GM12878 (cell line): ENCODE measurements around the gene FARS2. TPM values are rescaled to one million over a fixed set of nuclear protein-coding genes. Genes with fewer than 3 reads are reported as not detected.

ENCODE experiments used
- ATAC-seq: fragments of 200-7000 bp; cut with Tn5 transposase; 3 replicates; pipeline ENCODE4 v1.9.1; 2020; ENCODE audit warnings: mild to moderate bottlenecking, moderate library complexity
- BruUV-seq: library from RNA; stranded (reverse); fragments of 400-500 nt; replicated peaks from 2 replicates; lab custom pipeline; 2021; lab: Mats Ljungman, UMichigan
- CTCF ChIA-PET: fragments of 300-600 bp; sonication (Branson Sonifier 250); formaldehyde crosslinking; extraction: SDS; loops from one replicate; lab custom pipeline; 2021; ENCODE audit warnings: inconsistent platforms; lab: Yijun Ruan, JAX
- POLR2A ChIA-PET: fragments of 350-600 bp; formaldehyde crosslinking; extraction: SDS; loops from one replicate; lab custom pipeline; 2021; ENCODE audit warnings: inconsistent platforms; lab: Charles Lee
- RAD21 ChIA-PET: fragments of 300-600 bp; sonication (Branson Sonifier 250); formaldehyde crosslinking; loops from one replicate; lab custom pipeline; 2023; ENCODE audit warnings: antibody characterized with exemption; ENCODE audit not compliant: unreplicated experiment; lab: Charles Lee
- SMC1A ChIA-PET: fragments of 300-600 bp; sonication (Branson Sonifier 250); formaldehyde crosslinking; loops from one replicate; lab custom pipeline; 2023; ENCODE audit not compliant: unreplicated experiment, uncharacterized antibody; lab: Charles Lee
- DNase-seq: peaks from one replicate; pipeline ENCODE4 v3.0.0-alpha.2; 2011; ENCODE audit warnings: low read depth, low spot score
- FAIRE-seq: peaks from 3 replicates; lab custom pipeline; 2011; peaks lifted over from hg19 to GRCh38; lab: Jason Lieb, UNC
- H2AFZ ChIP-seq: 2 replicates; pipeline ENCODE4 v1.6.0; 2011; ENCODE audit warnings: low read depth, low read length, control low read depth; ENCODE audit not compliant: control insufficient read depth
- H3K27ac ChIP-seq: 2 replicates; pipeline ENCODE4 v1.5.1; 2011; ENCODE audit warnings: control low read depth; ENCODE audit not compliant: control insufficient read depth, insufficient read depth
- H3K27me3 ChIP-seq, 2 experiments: replicated peaks in 1 of 2; 2 replicates each; pipeline versions ENCODE4 v1.6.0 to v1.6.1; 2011; ENCODE audit warnings: low read length in 1 of 2; ENCODE audit not compliant: control insufficient read depth in 2 of 2, insufficient read depth in 2 of 2
- H3K36me3 ChIP-seq, 2 experiments: 2 replicates each; pipeline ENCODE4 v1.5.1; 2011; ENCODE audit warnings: low read length in 1 of 2; ENCODE audit not compliant: control insufficient read depth in 2 of 2, insufficient read depth in 2 of 2
- H3K4me1 ChIP-seq: 2 replicates; pipeline ENCODE4 v1.6.1; 2011; ENCODE audit warnings: mild to moderate bottlenecking, low read length, moderate library complexity, mixed read lengths; ENCODE audit not compliant: control insufficient read depth, insufficient read depth
- H3K4me2 ChIP-seq: 2 replicates; pipeline ENCODE4 v1.6.0; 2011; ENCODE audit warnings: control low read depth; ENCODE audit not compliant: control insufficient read depth, insufficient read depth
- H3K4me3 ChIP-seq: fragments of 200-600 bp; sonication (generic); 2 replicates; pipeline ENCODE4 v1.5.1; 2016
- H3K79me2 ChIP-seq: 2 replicates; pipeline ENCODE4 v1.6.0; 2011; ENCODE audit warnings: low read length; ENCODE audit not compliant: control insufficient read depth, insufficient read depth
- H3K9ac ChIP-seq: 2 replicates; pipeline ENCODE4 v1.8.0; 2011; ENCODE audit warnings: low read length, control low read depth, mixed read lengths; ENCODE audit not compliant: control insufficient read depth, insufficient read depth
- H3K9me3 ChIP-seq: replicated peaks from 3 replicates; pipeline ENCODE4 v1.5.1; 2011; ENCODE audit warnings: mild to moderate bottlenecking, low read length; ENCODE audit not compliant: control insufficient read depth, insufficient read depth
- H4K20me1 ChIP-seq: 2 replicates; pipeline ENCODE4 v1.6.0; 2011; ENCODE audit not compliant: control insufficient read depth, insufficient read depth
- ASH2L ChIP-seq: fragments of 300-600, 200-600 bp; sonication (generic); IDR thresholded peaks from 2 replicates; pipeline ENCODE4 v1.6.1; 2017; ENCODE audit warnings: low read depth, mild to moderate bottlenecking, borderline replicate concordance
- BACH1 ChIP-seq: fragments of 450-650 bp; IDR thresholded peaks from 2 replicates; pipeline ENCODE4 v1.6.1; 2017; ENCODE audit warnings: mild to moderate bottlenecking, borderline replicate concordance
- BCLAF1 ChIP-seq: fragments of 450-650 bp; IDR thresholded peaks from 2 replicates; pipeline ENCODE4 v1.6.1; 2017; ENCODE audit warnings: antibody characterized with exemption, mild to moderate bottlenecking, moderate library complexity
- CBX3 ChIP-seq: fragments of 200-600 bp; sonication (generic); IDR thresholded peaks from 2 replicates; pipeline ENCODE4 v1.6.1; 2016; ENCODE audit warnings: low read depth, borderline replicate concordance
- ELK1 ChIP-seq: IDR thresholded peaks from 2 replicates; pipeline ENCODE4 v1.6.1; 2012; ENCODE audit warnings: low read depth, low read length, improper control_type of control experiment
- HSF1 ChIP-seq: fragments of 150-350 bp; IDR thresholded peaks from 2 replicates; pipeline ENCODE4 v1.6.1; 2014; ENCODE audit warnings: mild to moderate bottlenecking, low read depth, low read length
- MTA3 ChIP-seq: IDR thresholded peaks from 2 replicates; pipeline ENCODE4 v1.6.1; 2012; ENCODE audit warnings: low read length, inconsistent platforms, borderline replicate concordance
- NFXL1 ChIP-seq: fragments of 450-650 bp; IDR thresholded peaks from 2 replicates; pipeline ENCODE4 v1.6.1; 2017; ENCODE audit warnings: antibody characterized with exemption, mild to moderate bottlenecking, borderline replicate concordance
- NKRF ChIP-seq: fragments of 450-650 bp; conservative IDR thresholded peaks from 2 replicates; pipeline ENCODE4 v1.6.1; 2017; ENCODE audit warnings: mild to moderate bottlenecking, moderate library complexity
- POLR2AphosphoS2 ChIP-seq: IDR thresholded peaks from 2 replicates; pipeline ENCODE4 v1.6.1; 2011; ENCODE audit warnings: low read depth, mild to moderate bottlenecking, low read length, improper control_type of control experiment, moderate library complexity
- RAD21 ChIP-seq: IDR thresholded peaks from 2 replicates; pipeline ENCODE4 v1.6.1; 2011; ENCODE audit warnings: mild to moderate bottlenecking, low read depth, low read length, moderate library complexity; ENCODE audit not compliant: insufficient read depth
- SMAD5 ChIP-seq: IDR thresholded peaks from 2 replicates; pipeline ENCODE4 v1.6.1; 2016; ENCODE audit warnings: antibody characterized with exemption, low read depth
- TARDBP ChIP-seq: IDR thresholded peaks from 2 replicates; pipeline ENCODE4 v1.6.1; 2016; ENCODE audit warnings: borderline replicate concordance
- ZNF24 ChIP-seq: fragments of 450-650 bp; IDR thresholded peaks from 2 replicates; pipeline ENCODE4 v1.6.1; 2017; ENCODE audit warnings: antibody characterized with exemption, mild to moderate bottlenecking
- ZNF274 ChIP-seq: IDR thresholded peaks from one replicate; pipeline ENCODE4 v1.8.0; 2011; ENCODE audit not compliant: insufficient read length, insufficient read depth
- ZNF384 ChIP-seq: IDR thresholded peaks from 2 replicates; pipeline ENCODE4 v1.6.1; 2012; ENCODE audit warnings: low read depth, mild to moderate bottlenecking, low read length, improper control_type of control experiment, borderline replicate concordance
- ZZZ3 ChIP-seq: IDR thresholded peaks from 2 replicates; pipeline ENCODE4 v1.6.1; 2011; ENCODE audit warnings: low read depth; ENCODE audit not compliant: control insufficient read depth, insufficient read length
- WGBS: methylation state at CpG from one replicate; pipeline ENCODE4 v1.1.6; 2016; ENCODE audit warnings: low lambda C conversion rate; ENCODE audit not compliant: insufficient replicate concordance, insufficient coverage; ENCODE audit errors: missing lambda C conversion rate; 5-methylcytosine and 5-hydroxymethylcytosine counted together
- in situ Hi-C: fragments of 300-500 bp; cut with MboI; formaldehyde crosslinking; loops from 9 replicates; pipeline ENCODE4 v1.14.3; 2018; ENCODE audit warnings: mixed read lengths
- intact Hi-C: fragments of 100-400 bp; cut with micrococcal nuclease; formaldehyde crosslinking; loops from one replicate; pipeline ENCODE4 v1.14.2; 2022; ENCODE audit not compliant: unreplicated experiment
- polyA plus RNA-seq, 11 experiments: library from polyadenylated mRNA; depleted of rRNA in 4 of 11; unstranded in 6 of 11; stranded (reverse) in 5 of 11; fragments of >200 nt; fragmentation: Nextera tagmentation in 4 of 11; fragmentation: Illumina TruSeq in 1 of 11; extraction: Ambion mirVana in 4 of 11; extraction: Trizol in 1 of 11; gene quantifications; 1 replicate in 1 of 11; 2 replicates in 10 of 11; pipeline versions ENCODE4 v1.2.1 to v1.2.3, GENCODE V29; 2011 to 2016; ENCODE audit warnings: inconsistent platforms in 2 of 11, missing spikeins in 2 of 11, low read depth in 1 of 11
- total RNA-seq, 4 experiments: library from RNA; depleted of rRNA in 3 of 4; stranded (reverse); fragments of >200 nt in 3 of 4; fragmentation: Illumina TruSeq in 1 of 4; extraction: Trizol in 1 of 4; gene quantifications; 2 replicates each; pipeline versions ENCODE4 v1.2.1 to v1.2.3, GENCODE V29; 2013 to 2021

FARS2 gene
- total and polyA plus RNA-seq, 10 of the 15 experiments (the other 5 are each of a cell fraction or from before 2014, with no cell fraction given) = 16.8 to 46.7 (median 25.6) TPM

GRCh38 chr6:5726976-5727718 is 465.8 kb downstream of the FARS2 start:
- no peaks in the 10 kb centered on the region for H3K9me3 ChIP-seq
- in situ Hi-C loops (no loop called here), intact Hi-C loops (no loop called here)
- no peak overlapping the region for H3K27ac ChIP-seq
- peaks cover 20% of the 10 kb centered on the region for H3K4me1 ChIP-seq
- RAD21 ChIA-PET = interaction anchor here (1.9 kb wide), 1 partner anchor 256 kb away, joined by 5 read pairs; no protein-coding TSS in a partner anchor
- SMC1A ChIA-PET = interaction anchor here (1.3 kb wide), 1 partner anchor 220 kb away, joined by 3 read pairs; no protein-coding TSS in a partner anchor
- H3K27me3 ChIP-seq = no peaks in the 10 kb centered on the region
- no peak for ATAC-seq
- 66% methylated on average over 17 of the region's 17 CpGs for WGBS
- H3K36me3 ChIP-seq = no peaks in the 10 kb centered on the region
- no peak overlapping the region for H2AFZ ChIP-seq
- no peak overlapping the region for H3K4me3 ChIP-seq
- CTCF ChIA-PET = interaction anchor here (2.6 kb wide), 1 partner anchor 256 kb away, joined by 10 read pairs; no protein-coding TSS in a partner anchor
- no TSS peak for BruUV-seq
- H3K9ac ChIP-seq = no peak overlapping the region
- no peak overlapping the region for H3K4me2 ChIP-seq
- DNase-seq = no peak
- FAIRE-seq = no peak
- TF ChIP-seq BCLAF1 = no peak
- TF ChIP-seq BACH1 = no peak
- TF ChIP-seq NKRF = no peak
- no peak for TF ChIP-seq ZNF24
- no peak for TF ChIP-seq MTA3
- TF ChIP-seq RAD21 = no peak
- no peak for TF ChIP-seq ZNF274
- no peak for TF ChIP-seq POLR2AphosphoS2
- TF ChIP-seq NFXL1 = no peak
- TF ChIP-seq HSF1 = no peak
- TF ChIP-seq SMAD5 = no peak
- TF ChIP-seq CBX3 = no peak
- no peak for TF ChIP-seq TARDBP
- no peak for TF ChIP-seq ZNF384
- TF ChIP-seq ELK1 = no peak
- TF ChIP-seq ASH2L = no peak
- TF ChIP-seq ZZZ3 = no peak
- H4K20me1 ChIP-seq = no peaks in the 10 kb centered on the region
- POLR2A ChIA-PET = no interaction called here
- H3K79me2 ChIP-seq = no peaks in the 10 kb centered on the region
